ENCODE measurements around the gene AK1. TPM values are rescaled to one million over a fixed set of nuclear protein-coding genes. Genes with fewer than 3 reads are reported as not detected.
A peak's percentile ranks its signal among the peaks of the same experiment; 100 is the strongest.

AK1 gene
- total RNA-seq, 1 experiment from 2014 or later: 62.1 TPM

GRCh38 chr9:127907867-127908659 is 30.6 kb upstream of the AK1 start:
- CTCF ChIA-PET: no interaction called here
- Histone ChIP-seq H3K4me3 (ENCODE audit: low read depth in 2 of 2, low read length in 2 of 2) (no peak overlapping the region), H3K4me1 (ENCODE audit: control insufficient read depth, insufficient read depth, low read length) (peaks cover 34% of the 10 kb centered on the region), H3K27me3 (ENCODE audit: control insufficient read depth, insufficient read depth, low read length) (no peaks in the 10 kb centered on the region), H3K27ac (ENCODE audit: low read length) (no peak overlapping the region), H3K36me3 (ENCODE audit: control insufficient read depth, insufficient read depth, low read length) (no peaks in the 10 kb centered on the region), H3K9me3 (ENCODE audit: control insufficient read depth, insufficient read depth, low read depth, low read length) (no peaks in the 10 kb centered on the region)
- DNase-seq (ENCODE audit: low read depth, low spot score) (no peak), ATAC-seq (no peak)
- TF ChIP-seq SIN3A (IDR thresholded peaks at IDR 0.05; ENCODE audit: borderline replicate concordance, insufficient read depth, low read depth, low read length) (no peak), REST (IDR thresholded peaks at IDR 0.05; ENCODE audit: insufficient read depth in 1 of 2, low read depth in 2 of 2, low read length in 1 of 2) (no peak), TCF7L2 (IDR thresholded peaks at IDR 0.05; ENCODE audit: low read depth, low read length) (no peak), POLR2AphosphoS5 (IDR thresholded peaks at IDR 0.05; ENCODE audit: low read depth, low read length) (no peak), CTCF (IDR thresholded peaks at IDR 0.05) (no peak)
- POLR2A ChIA-PET: interaction anchor here (0.7 kb wide), 1 partner anchor 38 kb away, joined by 4 read pairs; no protein-coding TSS in a partner anchor
- BruUV-seq (replicated peaks): no TSS peak
- intact Hi-C loops (cut with micrococcal nuclease; ENCODE audit: unreplicated experiment): no loop called here
- in situ Hi-C loops (cut with HindIII; ENCODE audit: low pct_unique_long_range_greater_than_20kb, low sequenced_read_pairs): no loop called here

- TF ChIP-seq SIN3A (IDR thresholded peaks at IDR 0.05; ENCODE audit: borderline replicate concordance, insufficient read depth, low read depth, low read length) (no peak), CTCF (IDR thresholded peaks at IDR 0.05) (no peak), POLR2AphosphoS5 (IDR thresholded peaks at IDR 0.05; ENCODE audit: low read depth, low read length) (no peak), REST (IDR thresholded peaks at IDR 0.05; ENCODE audit: insufficient read depth in 1 of 2, low read depth in 2 of 2, low read length in 1 of 2) (no peak), TCF7L2 (IDR thresholded peaks at IDR 0.05; ENCODE audit: low read depth, low read length) (no peak)
- Histone ChIP-seq H3K27me3 (ENCODE audit: control insufficient read depth, insufficient read depth, low read length) (no peaks in the 10 kb centered on the region), H3K27ac (ENCODE audit: low read length) (peak overlapping the region; percentile 77; the same call in 1 of the 2 replicates), H3K4me1 (ENCODE audit: control insufficient read depth, insufficient read depth, low read length) (peaks cover 35% of the 10 kb centered on the region), H3K9me3 (ENCODE audit: control insufficient read depth, insufficient read depth, low read depth, low read length) (no peaks in the 10 kb centered on the region), H3K4me3 (ENCODE audit: low read depth in 2 of 2, low read length in 2 of 2) (no peak overlapping the region), H3K36me3 (ENCODE audit: control insufficient read depth, insufficient read depth, low read length) (no peaks in the 10 kb centered on the region)
- in situ Hi-C loops (cut with HindIII; ENCODE audit: low pct_unique_long_range_greater_than_20kb, low sequenced_read_pairs): no loop called here
- ATAC-seq (no peak), DNase-seq (ENCODE audit: low read depth, low spot score) (no peak)
- BruUV-seq (replicated peaks): no TSS peak
- ChIA-PET CTCF (no interaction called here), POLR2A (interaction anchor here (0.6 kb wide), 1 partner anchor 9 kb away, joined by 3 read pairs; no protein-coding TSS in a partner anchor)
- intact Hi-C loops (cut with micrococcal nuclease; ENCODE audit: unreplicated experiment): no loop called here
Observed at GRCh38 chr9:127905788-127906191, 28.3 kb upstream of the AK1 start.

Data from Panc1 (cell line).